ENCODE measurements around the gene RBP5.

RBP5 gene

DNA sequence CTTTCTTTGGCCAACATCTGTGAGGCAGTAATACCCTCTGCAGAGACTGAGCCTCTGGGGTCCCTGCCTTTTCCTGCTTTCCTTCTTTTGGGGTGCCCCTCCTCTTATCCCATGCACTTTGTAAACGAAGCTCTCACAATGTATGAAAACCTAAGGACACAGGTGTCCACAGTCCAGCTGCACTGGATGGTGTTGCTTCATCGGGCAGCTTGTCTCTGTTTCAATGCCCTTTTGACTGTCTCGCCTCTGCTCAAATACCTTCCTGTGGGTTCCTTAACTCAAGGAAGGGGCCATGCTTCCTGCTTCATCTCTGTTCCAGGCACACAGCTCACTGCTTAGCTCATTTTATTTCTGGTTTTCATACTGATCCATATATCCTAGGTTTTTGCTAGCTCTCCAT, 26.1 kb downstream of the RBP5 start:
- TF ChIP-seq, protein P1, sequence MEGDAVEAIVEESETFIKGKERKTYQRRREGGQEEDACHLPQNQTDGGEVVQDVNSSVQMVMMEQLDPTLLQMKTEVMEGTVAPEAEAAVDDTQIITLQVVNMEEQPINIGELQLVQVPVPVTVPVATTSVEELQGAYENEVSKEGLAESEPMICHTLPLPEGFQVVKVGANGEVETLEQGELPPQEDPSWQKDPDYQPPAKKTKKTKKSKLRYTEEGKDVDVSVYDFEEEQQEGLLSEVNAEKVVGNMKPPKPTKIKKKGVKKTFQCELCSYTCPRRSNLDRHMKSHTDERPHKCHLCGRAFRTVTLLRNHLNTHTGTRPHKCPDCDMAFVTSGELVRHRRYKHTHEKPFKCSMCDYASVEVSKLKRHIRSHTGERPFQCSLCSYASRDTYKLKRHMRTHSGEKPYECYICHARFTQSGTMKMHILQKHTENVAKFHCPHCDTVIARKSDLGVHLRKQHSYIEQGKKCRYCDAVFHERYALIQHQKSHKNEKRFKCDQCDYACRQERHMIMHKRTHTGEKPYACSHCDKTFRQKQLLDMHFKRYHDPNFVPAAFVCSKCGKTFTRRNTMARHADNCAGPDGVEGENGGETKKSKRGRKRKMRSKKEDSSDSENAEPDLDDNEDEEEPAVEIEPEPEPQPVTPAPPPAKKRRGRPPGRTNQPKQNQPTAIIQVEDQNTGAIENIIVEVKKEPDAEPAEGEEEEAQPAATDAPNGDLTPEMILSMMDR (IDR thresholded peaks at IDR 0.05; ENCODE audit: extremely low read depth, insufficient read depth, missing control alignments), result no peak
- no peak for DNase-seq (ENCODE audit: low spot score)
- in situ Hi-C loops (cut with MboI; ENCODE audit: low pct_unique_long_range_greater_than_20kb, low sequenced_read_pairs, unreplicated experiment), result loop anchor here (25.0 kb wide), 1 partner anchor 165 kb away; the partner anchor contains the start of genes ATN1, C12orf57 and RNU7-1

DNA sequence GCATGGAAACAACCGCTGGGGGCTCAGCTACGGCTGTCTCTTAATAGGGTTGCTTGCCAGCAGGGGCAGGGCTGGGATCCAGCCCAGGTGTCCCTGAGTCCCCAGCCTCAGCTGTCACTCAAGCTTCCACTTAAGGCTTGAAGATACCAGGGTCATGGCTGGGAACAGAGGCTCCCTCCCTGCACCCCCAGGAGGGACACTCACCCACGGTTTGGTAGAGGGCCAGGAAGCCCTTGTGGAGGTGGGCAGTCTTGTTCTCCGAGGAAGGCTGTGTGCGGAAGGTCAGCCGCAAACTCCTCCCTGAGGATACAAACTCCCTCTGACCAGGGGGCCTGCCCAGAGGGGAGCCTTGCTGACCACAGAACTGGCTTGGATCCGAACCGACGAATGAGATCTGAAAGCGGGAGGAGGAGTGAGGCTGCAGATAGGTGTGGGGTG, 27.0 kb downstream of the RBP5 start:
- in situ Hi-C loops (cut with MboI; ENCODE audit: low pct_unique_long_range_greater_than_20kb, low sequenced_read_pairs, unreplicated experiment), result loop anchor here (25.0 kb wide), 1 partner anchor 164 kb away; the partner anchor contains the start of genes ATN1, C12orf57 and RNU7-1
- no peak for DNase-seq (ENCODE audit: low spot score)
- TF ChIP-seq, protein P1 (IDR thresholded peaks at IDR 0.05; ENCODE audit: extremely low read depth, insufficient read depth, missing control alignments), result no peak

DNA sequence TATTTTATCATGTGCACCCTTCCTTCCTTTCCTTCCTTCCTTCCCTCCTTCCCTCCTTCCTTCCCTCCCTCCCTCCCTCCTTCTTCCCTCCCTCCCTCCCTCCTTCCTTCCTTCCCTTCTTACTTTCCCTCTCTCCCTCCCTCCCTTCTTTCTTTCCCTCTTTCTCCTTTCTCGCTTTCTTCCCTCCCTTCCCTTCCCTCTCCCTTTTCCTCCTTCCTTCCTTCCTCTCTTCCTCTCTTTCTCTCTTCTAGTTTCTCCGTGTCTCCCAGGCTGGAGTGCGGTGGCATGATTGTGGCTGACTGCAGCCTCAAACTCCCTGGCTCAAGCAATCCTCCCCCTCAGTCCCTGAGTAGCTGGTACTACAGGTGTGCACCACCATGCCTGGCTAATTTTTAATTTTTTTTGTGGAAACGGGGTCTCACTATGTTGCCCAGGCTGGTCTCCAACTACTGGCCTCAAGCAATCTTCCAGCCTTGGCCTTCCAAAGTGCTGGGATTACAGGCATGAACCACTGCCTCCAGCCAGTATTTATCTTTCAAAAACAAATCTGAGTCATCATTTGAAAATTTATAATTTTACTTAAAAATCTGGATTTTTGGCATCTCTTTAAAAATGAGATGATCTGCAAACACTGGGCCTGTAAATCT, 27.5 kb downstream of the RBP5 start:
- in situ Hi-C loops (cut with MboI; ENCODE audit: low pct_unique_long_range_greater_than_20kb, low sequenced_read_pairs, unreplicated experiment), result loop anchor here (25.0 kb wide), 1 partner anchor 164 kb away; the partner anchor contains the start of genes ATN1, C12orf57 and RNU7-1
- no peak for DNase-seq (ENCODE audit: low spot score)
- TF ChIP-seq, protein P1 (IDR thresholded peaks at IDR 0.05; ENCODE audit: extremely low read depth, insufficient read depth, missing control alignments), result no peak

DNA sequence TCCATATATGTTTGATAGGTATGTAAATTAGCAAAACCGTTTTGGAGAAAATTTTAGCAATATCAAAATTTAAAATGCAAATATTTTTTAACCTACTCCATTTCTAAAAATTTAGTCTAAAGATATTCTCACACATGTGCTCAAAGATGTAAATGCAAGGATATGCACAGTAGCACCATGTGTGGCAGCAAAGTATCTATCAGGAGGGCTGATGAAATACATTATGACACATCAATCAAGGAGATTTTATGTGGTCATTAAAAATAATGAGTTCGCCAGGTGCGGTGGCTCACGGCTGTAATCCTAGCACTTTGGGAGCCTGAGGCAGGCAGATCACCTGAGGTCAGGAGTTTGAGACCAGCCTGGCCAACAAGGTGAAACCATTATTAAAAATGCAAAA, 28.4 kb downstream of the RBP5 start:
- DNase-seq (ENCODE audit: low spot score), result no peak
- in situ Hi-C loops (cut with MboI; ENCODE audit: low pct_unique_long_range_greater_than_20kb, low sequenced_read_pairs, unreplicated experiment), result loop anchor here (25.0 kb wide), 1 partner anchor 163 kb away; the partner anchor contains the start of genes ATN1, C12orf57 and RNU7-1
- TF ChIP-seq, protein P1 (IDR thresholded peaks at IDR 0.05; ENCODE audit: extremely low read depth, insufficient read depth, missing control alignments), result no peak

DNA sequence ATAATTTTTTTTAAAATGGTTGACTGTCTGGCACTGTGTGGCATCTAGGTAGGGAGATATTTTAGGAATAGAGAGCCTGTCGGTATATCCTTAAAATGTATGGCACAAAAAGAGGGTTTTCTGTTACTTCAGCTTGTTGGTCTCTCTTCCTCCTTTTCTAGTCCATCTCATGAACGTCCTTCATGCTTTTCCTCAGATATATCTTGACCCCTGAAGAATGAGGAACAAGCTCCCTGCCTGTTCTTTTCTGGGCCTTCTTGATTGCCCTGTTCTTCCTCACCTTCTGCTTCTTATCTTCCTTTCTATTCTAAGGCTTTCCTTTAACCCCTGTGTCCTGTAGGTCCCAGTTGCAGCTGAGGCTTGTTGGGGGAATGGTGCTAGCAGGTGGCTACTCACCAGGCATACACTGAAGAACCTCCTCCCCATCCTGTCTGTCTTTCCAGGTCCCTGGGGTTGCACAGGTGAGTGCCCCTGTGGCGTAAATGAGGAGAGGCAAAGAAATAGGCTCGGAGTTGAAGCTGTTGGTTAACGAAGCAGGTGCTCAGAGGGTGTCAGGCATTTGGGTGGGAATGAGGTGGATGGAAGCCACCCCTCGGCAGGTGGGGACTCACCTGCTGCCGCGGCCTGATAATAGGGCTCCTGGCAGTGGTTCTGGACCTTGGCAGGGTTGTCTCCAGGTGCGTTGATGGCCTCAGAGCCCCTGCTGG, 29.2 kb downstream of the RBP5 start:
- no peak for DNase-seq (ENCODE audit: low spot score)
- in situ Hi-C loops (cut with MboI; ENCODE audit: low pct_unique_long_range_greater_than_20kb, low sequenced_read_pairs, unreplicated experiment), result no loop called here
- TF ChIP-seq, protein P1 (IDR thresholded peaks at IDR 0.05; ENCODE audit: extremely low read depth, insufficient read depth, missing control alignments), result no peak

DNA sequence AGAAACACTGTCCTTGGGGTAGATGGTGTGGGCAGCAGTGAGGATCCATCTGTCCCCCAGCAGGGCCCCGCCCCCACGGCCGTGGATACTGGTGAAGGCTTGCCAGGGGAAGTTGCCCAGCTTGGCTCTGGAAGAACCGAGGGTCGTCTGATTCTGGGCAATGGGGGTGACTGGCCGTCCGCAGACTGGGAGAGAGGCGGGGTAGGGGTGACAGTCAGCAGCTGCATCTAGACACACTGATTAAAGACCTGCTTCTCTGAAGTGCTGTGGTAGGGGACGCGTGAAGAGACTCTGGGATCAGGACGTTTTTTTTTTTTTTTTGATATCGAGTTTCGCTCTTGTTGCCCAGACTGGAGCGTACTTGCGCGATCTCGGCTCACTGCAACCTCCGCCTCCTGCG, 31.7 kb downstream of the RBP5 start:
- TF ChIP-seq, protein P1 (IDR thresholded peaks at IDR 0.05; ENCODE audit: extremely low read depth, insufficient read depth, missing control alignments), result no peak
- in situ Hi-C loops (cut with MboI; ENCODE audit: low pct_unique_long_range_greater_than_20kb, low sequenced_read_pairs, unreplicated experiment), result no loop called here
- no peak for DNase-seq (ENCODE audit: low spot score)

Measured in GM13977 (cell line).